Fibroblast of the aortic adventitia (primary cell): ENCODE data around the gene EIF1. TPM values are rescaled to one million over a fixed set of nuclear protein-coding genes. Genes with fewer than 3 reads are reported as not detected.

Experiments
- DNase-seq: peaks from one replicate; pipeline ENCODE4 v3.0.0-alpha.2; 2010; ENCODE audit warnings: low read depth
- H3K4me3 ChIP-seq: 2 replicates; pipeline ENCODE4 v1.5.1; 2011; ENCODE audit warnings: low read depth, mild to moderate bottlenecking, control low read depth, low read length, moderate library complexity
- small RNA-seq: library from RNA; depleted of rRNA; stranded (forward); fragments of <200 nt; gene quantifications from one replicate; pipeline ENCODE3, GENCODE V24; 2012
- total RNA-seq: library from RNA; depleted of rRNA; stranded (reverse); fragments of >200 nt; gene quantifications from 2 replicates; pipeline ENCODE4 v1.2.3, GENCODE V29; 2012; ENCODE audit warnings: low replicate concordance
- TF ChIP-seq, protein P1 (sequence below): IDR thresholded peaks from 2 replicates; pipeline ENCODE4 v1.5.1; 2011; ENCODE audit warnings: mild to moderate bottlenecking, low read length, control low read depth, inconsistent platforms; ENCODE audit not compliant: insufficient read depth

Gene EIF1
- total RNA-seq, 1 donor: 102 TPM

GRCh38 chr17:41740506-41740905 is 51.8 kb downstream of the EIF1 start:
- TF ChIP-seq, protein P1, sequence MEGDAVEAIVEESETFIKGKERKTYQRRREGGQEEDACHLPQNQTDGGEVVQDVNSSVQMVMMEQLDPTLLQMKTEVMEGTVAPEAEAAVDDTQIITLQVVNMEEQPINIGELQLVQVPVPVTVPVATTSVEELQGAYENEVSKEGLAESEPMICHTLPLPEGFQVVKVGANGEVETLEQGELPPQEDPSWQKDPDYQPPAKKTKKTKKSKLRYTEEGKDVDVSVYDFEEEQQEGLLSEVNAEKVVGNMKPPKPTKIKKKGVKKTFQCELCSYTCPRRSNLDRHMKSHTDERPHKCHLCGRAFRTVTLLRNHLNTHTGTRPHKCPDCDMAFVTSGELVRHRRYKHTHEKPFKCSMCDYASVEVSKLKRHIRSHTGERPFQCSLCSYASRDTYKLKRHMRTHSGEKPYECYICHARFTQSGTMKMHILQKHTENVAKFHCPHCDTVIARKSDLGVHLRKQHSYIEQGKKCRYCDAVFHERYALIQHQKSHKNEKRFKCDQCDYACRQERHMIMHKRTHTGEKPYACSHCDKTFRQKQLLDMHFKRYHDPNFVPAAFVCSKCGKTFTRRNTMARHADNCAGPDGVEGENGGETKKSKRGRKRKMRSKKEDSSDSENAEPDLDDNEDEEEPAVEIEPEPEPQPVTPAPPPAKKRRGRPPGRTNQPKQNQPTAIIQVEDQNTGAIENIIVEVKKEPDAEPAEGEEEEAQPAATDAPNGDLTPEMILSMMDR: no peak
- no peak overlapping the region for H3K4me3 ChIP-seq
- DNase-seq: no peak

GRCh38 chr17:41741709-41742108 is 53.0 kb downstream of the EIF1 start:
- H3K4me3 ChIP-seq: no peak overlapping the region
- TF ChIP-seq, protein P1: no peak
- no peak for DNase-seq

Small RNA genes within 50 kb of the gene (small RNA-seq; reads per million reads assigned to genes)
- gene RN7SL399P (not detected), gene RNA5SP442 (not detected)

Other genes with a start within 250 kb of the EIF1 start
- not detected in 2 replicates for gene KRT38, start 247.9 kb upstream of the EIF1 start, total RNA-seq
- gene KRT32, start 221.5 kb upstream of the EIF1 start, total RNA-seq: 0.09 TPM in 1 of 2 replicates, not detected in the other
- not detected in 2 replicates for gene KRT35, start 207.7 kb upstream of the EIF1 start, total RNA-seq
- not detected in 2 replicates for gene KRT36, start 199.0 kb upstream of the EIF1 start, total RNA-seq
- gene KRT13, start 183.3 kb upstream of the EIF1 start, total RNA-seq: not detected in 2 replicates
- gene KRT15, start 170.0 kb upstream of the EIF1 start, total RNA-seq: 0.63 TPM in 1 of 2 replicates, not detected in the other
- 50.7 and 78.5 TPM in 2 replicates for gene KRT19, start 160.6 kb upstream of the EIF1 start, total RNA-seq
- gene KRT9, start 116.8 kb upstream of the EIF1 start, total RNA-seq: not detected in 2 replicates
- 0.82 and 1.3 TPM in 2 replicates for gene KRT14, start 102.0 kb upstream of the EIF1 start, total RNA-seq
- 0.98 and 2.0 TPM in 2 replicates for gene KRT16, start 76.1 kb upstream of the EIF1 start, total RNA-seq
- 0.57 TPM in 1 of 2 replicates, not detected in the other for gene KRT17, start 64.3 kb upstream of the EIF1 start, total RNA-seq
- not detected in 2 replicates for gene GAST, start 23.4 kb downstream of the EIF1 start, total RNA-seq
- under 0.01 TPM in 1 of 2 replicates, not detected in the other for gene HAP1, start 45.8 kb downstream of the EIF1 start, total RNA-seq
- gene JUP, start 97.8 kb downstream of the EIF1 start, total RNA-seq: 4.7 and 8.9 TPM in 2 replicates
- gene P3H4, start 123.1 kb downstream of the EIF1 start, total RNA-seq: 30.2 and 35.5 TPM in 2 replicates
- gene FKBP10, start 124.1 kb downstream of the EIF1 start, total RNA-seq: 187 and 270 TPM in 2 replicates
- gene NT5C3B, start 147.3 kb downstream of the EIF1 start, total RNA-seq: 38.5 and 93.2 TPM in 2 replicates
- 0.09 and 0.90 TPM in 2 replicates for gene KLHL10, start 148.9 kb downstream of the EIF1 start, total RNA-seq
- 29.0 and 30.4 TPM in 2 replicates for gene KLHL11, start 176.5 kb downstream of the EIF1 start, total RNA-seq
- 64.1 and 159 TPM in 2 replicates for gene ACLY, start 230.1 kb downstream of the EIF1 start, total RNA-seq
- gene ODAD4, start 241.7 kb downstream of the EIF1 start, total RNA-seq: 0.16 and 1.2 TPM in 2 replicates